A549 (cell line): ENCODE measurements around the gene MPPE1.
"Not testable (repeated sequence)": the region's sequence is repeated elsewhere in the genome, so short reads cannot be mapped to it uniquely, and the experiment has no call there.

ENCODE experiments used
- BHLHE40 ChIP-seq: IDR thresholded peaks from 2 replicates; pipeline ENCODE4 v1.6.1; 2012; ENCODE audit warnings: low read depth, low read length, inconsistent platforms
- CBX2 ChIP-seq: fragments of 200-600 bp; sonication (generic); IDR thresholded peaks from 2 replicates; pipeline ENCODE4 v1.6.1; 2016; ENCODE audit warnings: low read depth, mild to moderate bottlenecking, borderline replicate concordance
- CHD4 ChIP-seq: fragments of 200-600 bp; sonication (generic); IDR thresholded peaks from 2 replicates; pipeline ENCODE4 v1.6.1; 2016; ENCODE audit warnings: antibody characterized with exemption, mild to moderate bottlenecking, borderline replicate concordance
- ELK1 ChIP-seq: fragments of 150-350 bp; IDR thresholded peaks from 2 replicates; pipeline ENCODE4 v1.6.1; 2014; ENCODE audit warnings: low read depth, mild to moderate bottlenecking, low read length
- EP300 ChIP-seq, 2 experiments: fragments of >200 bp; sonication (Bioruptor Twin); formaldehyde crosslinking; IDR thresholded peaks; 2 replicates in 1 of 2; 3 replicates in 1 of 2; pipeline ENCODE4 v1.6.1; 2016 to 2017
- HEYL ChIP-seq: fragments of 250-450 bp; sonication (Bioruptor Pico); IDR thresholded peaks from 2 replicates; pipeline ENCODE4 v1.8.0; 2021; ENCODE audit warnings: mild to moderate bottlenecking, moderate library complexity
- HMGXB4 ChIP-seq: fragments of 250-450 bp; sonication (Bioruptor Pico); IDR thresholded peaks from 2 replicates; pipeline ENCODE4 v1.5.0; 2021; ENCODE audit warnings: mild to moderate bottlenecking, moderate library complexity, borderline replicate concordance
- JUNB ChIP-seq: fragments of >200 bp; sonication (Bioruptor Twin); formaldehyde crosslinking; IDR thresholded peaks from 2 replicates; pipeline ENCODE4 v1.6.1; 2016
- MAFK ChIP-seq: fragments of 450-650 bp; IDR thresholded peaks from 2 replicates; pipeline ENCODE4 v1.6.1; 2014; ENCODE audit not compliant: partially characterized antibody
- POLR2A ChIP-seq: IDR thresholded peaks from 2 replicates; pipeline ENCODE4 v1.6.1; 2012; ENCODE audit warnings: mild to moderate bottlenecking, low read length
- TF ChIP-seq, protein P1 (sequence below): fragments of >200 bp; sonication (Bioruptor Twin); formaldehyde crosslinking; IDR thresholded peaks from 3 replicates; pipeline ENCODE4 v1.5.1; 2016
- TF ChIP-seq, protein P2 (sequence below): IDR thresholded peaks from 2 replicates; pipeline ENCODE4 v1.6.1; 2012

DNA sequence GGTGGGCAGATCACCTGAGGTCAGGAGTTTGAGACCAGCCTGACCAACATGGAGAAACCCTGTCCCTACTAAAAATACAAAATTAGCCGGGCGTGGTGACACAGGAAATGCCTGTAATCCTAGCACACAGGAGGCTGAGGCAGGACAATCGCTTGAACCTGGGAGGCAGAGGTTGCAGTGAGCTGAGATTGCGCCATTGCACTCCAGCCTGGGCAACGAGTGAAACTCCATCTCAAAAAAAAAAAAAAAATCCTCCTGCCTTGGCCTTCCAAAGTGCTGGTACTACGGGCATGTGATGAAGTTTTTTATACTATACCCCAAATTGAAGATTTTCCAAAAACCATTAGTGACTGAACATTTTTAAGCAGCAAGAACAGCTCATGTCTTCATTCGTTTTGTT is 15.7 kb downstream of the MPPE1 start:
- TF ChIP-seq HEYL (CRISPR knock-in tag); POLR2A; JUNB; CBX2; MAFK; EP300 (IDR thresholded peaks at IDR 0.05); ELK1; HMGXB4; CHD4; BHLHE40: not testable (repeated sequence)
- TF ChIP-seq, protein P1, sequence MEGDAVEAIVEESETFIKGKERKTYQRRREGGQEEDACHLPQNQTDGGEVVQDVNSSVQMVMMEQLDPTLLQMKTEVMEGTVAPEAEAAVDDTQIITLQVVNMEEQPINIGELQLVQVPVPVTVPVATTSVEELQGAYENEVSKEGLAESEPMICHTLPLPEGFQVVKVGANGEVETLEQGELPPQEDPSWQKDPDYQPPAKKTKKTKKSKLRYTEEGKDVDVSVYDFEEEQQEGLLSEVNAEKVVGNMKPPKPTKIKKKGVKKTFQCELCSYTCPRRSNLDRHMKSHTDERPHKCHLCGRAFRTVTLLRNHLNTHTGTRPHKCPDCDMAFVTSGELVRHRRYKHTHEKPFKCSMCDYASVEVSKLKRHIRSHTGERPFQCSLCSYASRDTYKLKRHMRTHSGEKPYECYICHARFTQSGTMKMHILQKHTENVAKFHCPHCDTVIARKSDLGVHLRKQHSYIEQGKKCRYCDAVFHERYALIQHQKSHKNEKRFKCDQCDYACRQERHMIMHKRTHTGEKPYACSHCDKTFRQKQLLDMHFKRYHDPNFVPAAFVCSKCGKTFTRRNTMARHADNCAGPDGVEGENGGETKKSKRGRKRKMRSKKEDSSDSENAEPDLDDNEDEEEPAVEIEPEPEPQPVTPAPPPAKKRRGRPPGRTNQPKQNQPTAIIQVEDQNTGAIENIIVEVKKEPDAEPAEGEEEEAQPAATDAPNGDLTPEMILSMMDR: not testable (repeated sequence)
- TF ChIP-seq, protein P2, sequence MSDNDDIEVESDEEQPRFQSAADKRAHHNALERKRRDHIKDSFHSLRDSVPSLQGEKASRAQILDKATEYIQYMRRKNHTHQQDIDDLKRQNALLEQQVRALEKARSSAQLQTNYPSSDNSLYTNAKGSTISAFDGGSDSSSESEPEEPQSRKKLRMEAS: not testable (repeated sequence)
